Epithelial cell of alveolus of lung (primary cell): ENCODE results near the gene SLC6A1. TPM values are rescaled to one million over a fixed set of nuclear protein-coding genes. Genes with fewer than 3 reads are reported as not detected.

Source experiments
- total RNA-seq: library from RNA; depleted of rRNA; stranded (reverse); fragments of >200 nt; gene quantifications from 2 replicates; pipeline ENCODE4 v1.2.1, GENCODE V29; 2015

The SLC6A1 gene
- not detected in 2 replicates for total RNA-seq

GRCh38 chr3:10992017-10992942 lies at the start of gene SLC6A1:
Gene SLC6A1 (plus strand): TSS chr3:10992748. CDS start chr3:11017212, 24,464 bp downstream.

Other genes starting within 250 kb of the SLC6A1 start
- not detected in 2 replicates for gene SLC6A11, start 176.5 kb upstream of the SLC6A1 start, total RNA-seq
- gene HRH1, start 161.7 kb downstream of the SLC6A1 start, total RNA-seq: 6.9 and 9.7 TPM in 2 replicates